Left ventricle myocardium inferior (tissue), 1 donor: ENCODE measurements around the gene ACY1. TPM values are rescaled to one million over a fixed set of nuclear protein-coding genes. Genes with fewer than 3 reads are reported as not detected.

Source experiments
- DNase-seq: peaks from one replicate; pipeline ENCODE4 v3.0.0-alpha.2; 2020
- H3K27ac ChIP-seq: fragments of 200-600 bp; replicated peaks from 2 replicates; pipeline ENCODE4 v1.8.0; 2021
- H3K27me3 ChIP-seq: fragments of 200-600 bp; 2 replicates; pipeline ENCODE4 v1.8.0; 2021; ENCODE audit warnings: low read depth
- H3K36me3 ChIP-seq: fragments of 200-600 bp; 2 replicates; pipeline ENCODE4 v1.8.0; 2021
- H3K4me1 ChIP-seq: fragments of 200-600 bp; 2 replicates; pipeline ENCODE4 v1.8.0; 2021
- H3K4me3 ChIP-seq: fragments of 200-600 bp; 2 replicates; pipeline ENCODE4 v1.8.0; 2021; ENCODE audit warnings: mild to moderate bottlenecking, moderate library complexity
- H3K9me3 ChIP-seq: fragments of 200-600 bp; replicated peaks from 2 replicates; pipeline ENCODE4 v1.8.0; 2021
- intact Hi-C: fragments of 100-400 bp; cut with micrococcal nuclease; formaldehyde crosslinking; loops from one replicate; pipeline ENCODE4 v1.11.0; 2022
- total RNA-seq: library from RNA; stranded (reverse); fragmentation: NEBNext Ultra II Directional; extraction: Animal tissue kit (Norgen Biotek cat#: 25700); gene quantifications from one replicate; pipeline ENCODE4 v1.2.1, GENCODE V29; 2021
- TF ChIP-seq, protein P1 (sequence below): fragments of 200-600 bp; IDR thresholded peaks from 2 replicates; pipeline ENCODE4 v1.8.0; 2021; ENCODE audit warnings: antibody characterized with exemption, mild to moderate bottlenecking, borderline replicate concordance
- donor health status: DM: no; HTN: yes; CAD: no; lungs with severe emphysema.

ACY1 gene
- total RNA-seq, 1 donor from 2014 or later, result 20.2 TPM

DNA sequence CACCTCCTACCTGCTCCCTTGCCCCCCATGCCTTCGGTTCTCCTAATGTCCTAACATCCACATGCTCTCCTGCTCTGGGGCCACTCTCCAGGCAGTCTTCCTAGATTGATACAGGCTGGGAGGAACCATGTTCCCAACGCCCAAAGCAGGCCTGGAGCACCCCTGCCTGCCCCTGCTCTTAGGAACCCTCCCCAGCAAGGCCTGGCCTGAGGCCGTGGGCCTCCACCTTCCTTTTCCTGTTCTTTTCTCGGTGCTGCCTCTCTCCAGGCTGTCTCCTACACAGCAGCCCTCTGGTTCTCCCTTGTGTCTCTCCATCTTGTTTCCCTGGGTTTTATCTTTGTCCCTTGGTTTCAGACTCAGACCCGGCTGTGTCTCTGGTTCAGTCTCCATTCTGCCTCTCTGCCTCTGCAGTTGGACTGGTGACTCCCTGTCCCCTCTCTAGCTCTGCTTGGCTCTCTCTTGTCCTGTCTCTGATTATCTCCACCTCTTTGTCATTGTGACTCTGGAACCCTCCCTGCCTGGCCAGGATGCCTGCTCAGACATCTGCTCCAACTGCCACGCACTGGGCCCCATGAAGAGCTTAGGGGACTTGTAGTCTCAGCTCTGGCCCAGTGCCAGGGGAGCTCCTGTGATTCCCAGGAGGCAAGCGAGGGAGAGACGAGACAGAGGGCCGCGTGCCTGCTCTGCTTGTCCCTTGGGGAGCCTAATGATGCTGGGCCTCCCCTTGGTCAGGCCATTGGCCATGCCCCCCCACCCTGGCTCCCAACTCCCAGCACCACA lies 38.3 kb downstream of the ACY1 start:
- Histone ChIP-seq H3K4me3 (peak overlapping the region; percentile 65), H3K9me3 (no peaks in the 10 kb centered on the region), H3K27ac (peak overlapping the region; percentile 92), H3K36me3 (no peaks in the 10 kb centered on the region), H3K27me3 (no peaks in the 10 kb centered on the region), H3K4me1 (peaks cover 99% of the 10 kb centered on the region)
- DNase-seq, result peak; percentile 81
- intact Hi-C loops, result no loop called here
- TF ChIP-seq, protein P1, sequence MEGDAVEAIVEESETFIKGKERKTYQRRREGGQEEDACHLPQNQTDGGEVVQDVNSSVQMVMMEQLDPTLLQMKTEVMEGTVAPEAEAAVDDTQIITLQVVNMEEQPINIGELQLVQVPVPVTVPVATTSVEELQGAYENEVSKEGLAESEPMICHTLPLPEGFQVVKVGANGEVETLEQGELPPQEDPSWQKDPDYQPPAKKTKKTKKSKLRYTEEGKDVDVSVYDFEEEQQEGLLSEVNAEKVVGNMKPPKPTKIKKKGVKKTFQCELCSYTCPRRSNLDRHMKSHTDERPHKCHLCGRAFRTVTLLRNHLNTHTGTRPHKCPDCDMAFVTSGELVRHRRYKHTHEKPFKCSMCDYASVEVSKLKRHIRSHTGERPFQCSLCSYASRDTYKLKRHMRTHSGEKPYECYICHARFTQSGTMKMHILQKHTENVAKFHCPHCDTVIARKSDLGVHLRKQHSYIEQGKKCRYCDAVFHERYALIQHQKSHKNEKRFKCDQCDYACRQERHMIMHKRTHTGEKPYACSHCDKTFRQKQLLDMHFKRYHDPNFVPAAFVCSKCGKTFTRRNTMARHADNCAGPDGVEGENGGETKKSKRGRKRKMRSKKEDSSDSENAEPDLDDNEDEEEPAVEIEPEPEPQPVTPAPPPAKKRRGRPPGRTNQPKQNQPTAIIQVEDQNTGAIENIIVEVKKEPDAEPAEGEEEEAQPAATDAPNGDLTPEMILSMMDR, result no peak

GRCh38 chr3:52022323-52023100 lies 39.2 kb downstream of the ACY1 start:
- Histone ChIP-seq H3K27me3 (no peaks in the 10 kb centered on the region), H3K4me1 (peaks cover 96% of the 10 kb centered on the region), H3K9me3 (no peaks in the 10 kb centered on the region), H3K4me3 (peak overlapping the region; percentile 65), H3K36me3 (no peaks in the 10 kb centered on the region), H3K27ac (peak overlapping the region; percentile 92)
- DNase-seq, result peak; percentile 69
- intact Hi-C loops, result no loop called here
- TF ChIP-seq, protein P1, result no peak

GRCh38 chr3:52023101-52023770 lies 39.9 kb downstream of the ACY1 start:
- no peaks in the 10 kb centered on the region for H3K27me3 ChIP-seq
- no peak for DNase-seq
- H3K27ac ChIP-seq, result peak overlapping the region; percentile 92
- intact Hi-C loops, result no loop called here
- H3K9me3 ChIP-seq, result no peaks in the 10 kb centered on the region
- peak overlapping the region; percentile 65 for H3K4me3 ChIP-seq
- no peaks in the 10 kb centered on the region for H3K36me3 ChIP-seq
- TF ChIP-seq, protein P1, result no peak
- peaks cover 97% of the 10 kb centered on the region for H3K4me1 ChIP-seq

DNA sequence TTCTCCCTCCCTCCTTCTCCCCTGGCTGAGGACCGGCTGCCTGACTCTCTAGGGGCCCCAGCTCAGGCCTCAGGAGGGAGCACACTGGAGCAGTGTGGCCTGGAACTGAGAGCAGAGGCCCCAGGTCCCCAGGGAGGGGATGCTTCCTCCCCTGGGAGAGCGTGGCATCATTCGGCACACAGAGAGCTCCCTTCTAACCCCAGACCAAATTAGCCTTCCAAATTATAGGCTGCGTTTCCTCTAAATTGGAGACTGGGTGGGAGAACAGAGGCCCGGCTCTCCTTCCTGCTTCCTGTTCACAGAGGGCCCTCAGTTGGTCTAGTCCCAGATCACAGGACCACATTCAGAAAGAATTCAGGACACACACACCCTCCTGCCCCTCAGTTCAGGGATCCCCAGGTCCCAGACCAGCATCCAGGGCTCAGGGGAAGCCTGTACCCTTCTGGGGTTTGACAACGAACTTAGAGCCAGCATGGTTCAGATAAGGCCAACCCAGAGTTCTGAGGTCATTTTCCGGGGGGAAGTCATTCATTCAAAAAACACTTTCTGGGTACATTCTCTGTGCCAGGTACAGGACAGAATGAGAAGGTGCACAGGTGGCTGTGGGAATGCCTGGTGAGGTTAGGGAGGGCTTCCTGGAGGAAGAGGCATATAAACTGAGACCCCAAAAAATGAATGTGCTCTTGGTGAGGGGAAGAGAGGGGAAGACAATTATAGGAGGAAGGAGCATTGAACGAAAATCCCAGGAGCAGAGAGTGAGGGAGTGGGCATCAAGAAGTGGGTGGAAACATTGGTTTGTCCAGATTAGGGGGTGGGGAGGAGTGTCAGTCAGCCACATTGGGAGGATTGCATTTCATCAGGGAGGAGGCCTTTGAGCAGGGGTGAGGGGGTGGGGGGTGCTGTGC lies 40.8 kb downstream of the ACY1 start:
- H3K27ac ChIP-seq, result peak overlapping the region; percentile 92
- DNase-seq, result no peak

More for the DNA sequence above, 40.8 kb downstream of the ACY1 start:
- H3K4me3 ChIP-seq, result peak overlapping the region; percentile 65
- intact Hi-C loops, result no loop called here
- H3K9me3 ChIP-seq, result no peaks in the 10 kb centered on the region
- peaks cover 97% of the 10 kb centered on the region for H3K4me1 ChIP-seq
- TF ChIP-seq, protein P1, result no peak
- H3K36me3 ChIP-seq, result no peaks in the 10 kb centered on the region
- H3K27me3 ChIP-seq, result no peaks in the 10 kb centered on the region
